Loucy (cell line): Measurements from ENCODE around the gene SDK1.

Experiments used
- H2AFZ ChIP-seq: fragments of 200-600 bp; sonication (generic); 2 replicates; pipeline ENCODE4 v1.6.0; 2016; ENCODE audit warnings: antibody characterized with exemption, mild to moderate bottlenecking, low read length, moderate library complexity
- H3F3A ChIP-seq: fragments of 200-600 bp; 2 replicates; pipeline ENCODE4 v1.6.0; 2016; ENCODE audit warnings: antibody characterized with exemption, low read depth, mild to moderate bottlenecking
- H3K27me3 ChIP-seq: fragments of 200-600 bp; sonication (generic); 2 replicates; pipeline ENCODE4 v1.6.1; 2014; ENCODE audit warnings: low read length, mild to moderate bottlenecking; ENCODE audit not compliant: insufficient read depth, poor library complexity, severe bottlenecking
- H3K36me3 ChIP-seq: fragments of 200-600 bp; sonication (generic); 2 replicates; pipeline ENCODE4 v1.6.1; 2016; ENCODE audit warnings: low read length; ENCODE audit not compliant: insufficient read depth
- H3K4me1 ChIP-seq: fragments of 200-600 bp; sonication (generic); 2 replicates; pipeline ENCODE4 v1.5.1; 2014; ENCODE audit warnings: low read length, mild to moderate bottlenecking; ENCODE audit not compliant: insufficient read depth, poor library complexity, severe bottlenecking
- H3K4me2 ChIP-seq: fragments of 200-600 bp; sonication (generic); 2 replicates; pipeline ENCODE4 v1.6.0; 2014; ENCODE audit warnings: antibody characterized with exemption, low read length, low read depth, mild to moderate bottlenecking; ENCODE audit not compliant: poor library complexity, severe bottlenecking
- H3K4me3 ChIP-seq: fragments of 200-600 bp; sonication (generic); 2 replicates; pipeline ENCODE4 v1.5.1; 2014; ENCODE audit warnings: low read length, mild to moderate bottlenecking, mixed read lengths; ENCODE audit not compliant: poor library complexity, severe bottlenecking
- H3K79me2 ChIP-seq: fragments of 200-600 bp; sonication (generic); 2 replicates; pipeline ENCODE4 v1.6.1; 2014; ENCODE audit warnings: low read length; ENCODE audit not compliant: insufficient read depth
- H3K9ac ChIP-seq: fragments of 200-600 bp; sonication (generic); 2 replicates; pipeline ENCODE4 v1.6.0; 2014; ENCODE audit warnings: mild to moderate bottlenecking, low read depth, low read length, moderate library complexity; ENCODE audit not compliant: poor library complexity, severe bottlenecking
- H3K9me2 ChIP-seq: fragments of 200-600 bp; sonication (generic); replicated peaks from 2 replicates; pipeline ENCODE4 v1.6.1; 2016; ENCODE audit warnings: low read depth, low read length, mixed read lengths
- H3K9me3 ChIP-seq: fragments of 200-600 bp; sonication (generic); 2 replicates; pipeline ENCODE4 v1.6.1; 2014; ENCODE audit warnings: mild to moderate bottlenecking, antibody characterized with exemption, low read length, low read depth; ENCODE audit not compliant: insufficient read depth
- H4K20me1 ChIP-seq: fragments of 200-600 bp; sonication (generic); 2 replicates; pipeline ENCODE4 v1.6.0; 2014; ENCODE audit warnings: antibody characterized with exemption, low read length, mild to moderate bottlenecking; ENCODE audit not compliant: insufficient read depth, poor library complexity, severe bottlenecking
- EZH2phosphoT487 ChIP-seq: fragments of 200-600 bp; IDR thresholded peaks from 2 replicates; pipeline ENCODE4 v1.6.1; 2018; ENCODE audit warnings: antibody characterized with exemption, mild to moderate bottlenecking, moderate library complexity, borderline replicate concordance
- TF ChIP-seq, protein P1 (sequence below): fragments of 200-600 bp; sonication (generic); conservative IDR thresholded peaks from 2 replicates; pipeline ENCODE4 v1.5.1; 2014; ENCODE audit warnings: mild to moderate bottlenecking, antibody characterized with exemption, low read length

SDK1 gene

DNA sequence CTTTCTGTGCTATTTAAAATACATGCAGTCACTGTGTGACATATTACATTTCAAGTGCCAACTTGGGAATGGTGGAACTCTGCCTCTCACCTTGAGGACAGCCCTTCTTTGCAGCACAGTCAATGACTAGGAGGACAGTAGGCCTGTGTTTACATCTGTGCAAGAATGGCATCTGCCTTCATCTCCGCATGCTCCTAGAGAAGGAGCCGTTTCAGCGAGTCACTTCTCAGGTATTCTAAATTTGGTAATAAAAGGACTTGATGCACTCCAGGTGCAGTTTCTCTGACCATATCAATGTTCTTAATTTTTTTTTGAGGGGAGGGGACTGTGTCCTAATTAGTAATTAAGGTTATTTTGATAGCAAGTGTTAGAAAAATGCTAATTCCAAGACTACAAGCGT is 128.9 kb downstream of the SDK1 start:
- Histone ChIP-seq H3K9me3 (no peaks in the 10 kb centered on the region), H4K20me1 (no peaks in the 10 kb centered on the region), H3K27me3 (no peaks in the 10 kb centered on the region), H3K4me2 (no peak overlapping the region), H3K4me1 (no peaks in the 10 kb centered on the region), H3F3A (no peaks in the 10 kb centered on the region), H3K79me2 (no peaks in the 10 kb centered on the region), H3K9me2 (no peaks in the 10 kb centered on the region), H3K36me3 (no peaks in the 10 kb centered on the region), H2AFZ (no peak overlapping the region), H3K9ac (no peak overlapping the region), H3K4me3 (no peak overlapping the region)
- TF ChIP-seq EZH2phosphoT487: no peak
- TF ChIP-seq, protein P1, sequence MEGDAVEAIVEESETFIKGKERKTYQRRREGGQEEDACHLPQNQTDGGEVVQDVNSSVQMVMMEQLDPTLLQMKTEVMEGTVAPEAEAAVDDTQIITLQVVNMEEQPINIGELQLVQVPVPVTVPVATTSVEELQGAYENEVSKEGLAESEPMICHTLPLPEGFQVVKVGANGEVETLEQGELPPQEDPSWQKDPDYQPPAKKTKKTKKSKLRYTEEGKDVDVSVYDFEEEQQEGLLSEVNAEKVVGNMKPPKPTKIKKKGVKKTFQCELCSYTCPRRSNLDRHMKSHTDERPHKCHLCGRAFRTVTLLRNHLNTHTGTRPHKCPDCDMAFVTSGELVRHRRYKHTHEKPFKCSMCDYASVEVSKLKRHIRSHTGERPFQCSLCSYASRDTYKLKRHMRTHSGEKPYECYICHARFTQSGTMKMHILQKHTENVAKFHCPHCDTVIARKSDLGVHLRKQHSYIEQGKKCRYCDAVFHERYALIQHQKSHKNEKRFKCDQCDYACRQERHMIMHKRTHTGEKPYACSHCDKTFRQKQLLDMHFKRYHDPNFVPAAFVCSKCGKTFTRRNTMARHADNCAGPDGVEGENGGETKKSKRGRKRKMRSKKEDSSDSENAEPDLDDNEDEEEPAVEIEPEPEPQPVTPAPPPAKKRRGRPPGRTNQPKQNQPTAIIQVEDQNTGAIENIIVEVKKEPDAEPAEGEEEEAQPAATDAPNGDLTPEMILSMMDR: no peak

DNA sequence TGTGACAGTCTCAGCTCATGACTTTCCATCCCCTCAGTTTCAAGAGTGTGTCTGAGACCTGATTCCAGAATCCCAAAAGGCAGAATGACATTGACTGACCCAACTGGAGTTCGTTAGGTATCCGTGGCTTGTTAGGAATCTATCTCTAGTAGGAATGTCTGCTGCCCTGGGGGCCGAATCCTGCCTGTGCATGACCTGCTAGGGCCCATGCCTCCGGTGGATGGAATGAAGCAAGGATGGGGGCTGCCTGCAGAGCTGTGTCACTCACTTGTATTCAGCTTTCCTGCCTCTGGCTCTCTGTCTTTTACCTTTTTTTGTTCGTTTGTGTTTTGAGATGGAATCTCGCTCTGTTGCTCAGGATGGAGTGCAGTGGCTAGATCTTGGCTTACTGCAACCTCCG is 129.5 kb downstream of the SDK1 start:
- no peaks in the 10 kb centered on the region for H3K9me3 ChIP-seq
- H3K9me2 ChIP-seq: no peaks in the 10 kb centered on the region
- no peaks in the 10 kb centered on the region for H4K20me1 ChIP-seq
- no peak overlapping the region for H3K9ac ChIP-seq
- TF ChIP-seq, protein P1: no peak
- TF ChIP-seq EZH2phosphoT487: no peak
- H3K79me2 ChIP-seq: no peaks in the 10 kb centered on the region
- H2AFZ ChIP-seq: no peak overlapping the region
- no peaks in the 10 kb centered on the region for H3F3A ChIP-seq
- no peak overlapping the region for H3K4me2 ChIP-seq
- H3K27me3 ChIP-seq: no peaks in the 10 kb centered on the region
- H3K4me1 ChIP-seq: no peaks in the 10 kb centered on the region
- H3K4me3 ChIP-seq: no peak overlapping the region
- no peaks in the 10 kb centered on the region for H3K36me3 ChIP-seq

- no peak overlapping the region for H3K9ac ChIP-seq
- no peak overlapping the region for H3K4me3 ChIP-seq
- H3K36me3 ChIP-seq: no peaks in the 10 kb centered on the region
- H2AFZ ChIP-seq: no peak overlapping the region
- H3F3A ChIP-seq: no peaks in the 10 kb centered on the region
- H4K20me1 ChIP-seq: no peaks in the 10 kb centered on the region
- H3K27me3 ChIP-seq: no peaks in the 10 kb centered on the region
- no peaks in the 10 kb centered on the region for H3K4me1 ChIP-seq
- H3K79me2 ChIP-seq: no peaks in the 10 kb centered on the region
- no peaks in the 10 kb centered on the region for H3K9me3 ChIP-seq
- H3K4me2 ChIP-seq: no peak overlapping the region
- TF ChIP-seq, protein P1: no peak
- no peak for TF ChIP-seq EZH2phosphoT487
- H3K9me2 ChIP-seq: no peaks in the 10 kb centered on the region
Measured at GRCh38 chr7:3431306-3431705, 130.3 kb downstream of the SDK1 start.
